Fibroblast of pulmonary artery (primary cell): ENCODE data around the gene CNTNAP5.

ENCODE experiments used
- DNase-seq: peaks from one replicate; pipeline ENCODE4 v3.0.0-alpha.2; 2010; ENCODE audit warnings: low read depth
- H3K4me3 ChIP-seq: replicated peaks from 2 replicates; pipeline ENCODE4 v1.5.1; 2011; ENCODE audit warnings: low read depth, mild to moderate bottlenecking, control low read depth, low read length, moderate library complexity
- CTCF ChIP-seq: IDR thresholded peaks from 2 replicates; pipeline ENCODE4 v1.5.1; 2011; ENCODE audit warnings: mild to moderate bottlenecking, control low read depth, low read length, inconsistent platforms; ENCODE audit errors: missing control alignments

Gene CNTNAP5

GRCh38 chr2:124523096-124523495 lies 498.0 kb downstream of the CNTNAP5 start:
- no peak overlapping the region for H3K4me3 ChIP-seq
- no peak for DNase-seq
- TF ChIP-seq CTCF: no peak

- TF ChIP-seq CTCF: no peak
- DNase-seq: no peak
- no peak overlapping the region for H3K4me3 ChIP-seq
Measured at GRCh38 chr2:124524155-124524915, 499.2 kb downstream of the CNTNAP5 start.

- no peak for DNase-seq
- no peak overlapping the region for H3K4me3 ChIP-seq
- TF ChIP-seq CTCF: no peak
Measured at GRCh38 chr2:124526221-124526620, 501.1 kb downstream of the CNTNAP5 start.

GRCh38 chr2:124530203-124530602 lies 505.1 kb downstream of the CNTNAP5 start:
- DNase-seq: no peak
- no peak overlapping the region for H3K4me3 ChIP-seq
- no peak for TF ChIP-seq CTCF

GRCh38 chr2:124533226-124533954 lies 508.3 kb downstream of the CNTNAP5 start:
- no peak for TF ChIP-seq CTCF
- DNase-seq: no peak

GRCh38 chr2:124534028-124534427 lies 508.9 kb downstream of the CNTNAP5 start:
- H3K4me3 ChIP-seq: no peak overlapping the region
- no peak for DNase-seq
- TF ChIP-seq CTCF: no peak

More at GRCh38 chr2:124533226-124533954, 508.3 kb downstream of the CNTNAP5 start:
- no peak overlapping the region for H3K4me3 ChIP-seq
